G401 (cell line): ENCODE results near the gene TNIP1. TPM values are rescaled to one million over a fixed set of nuclear protein-coding genes. Genes with fewer than 3 reads are reported as not detected.

Experiments used
- DNase-seq: peaks from one replicate; pipeline ENCODE4 v3.0.0-alpha.2; 2015; ENCODE audit warnings: low spot score
- in situ Hi-C: cut with HindIII; loops from 2 replicates; pipeline ENCODE4 v1.10.0; 2016; ENCODE audit warnings: low sequenced_read_pairs, mixed read lengths
- total RNA-seq: library from RNA; depleted of rRNA; stranded (reverse); fragments of >200 nt; shearing (Covaris generic); gene quantifications from 2 replicates; pipeline ENCODE4 v1.2.3, GENCODE V29; 2014

Gene TNIP1
- total RNA-seq, 1 experiment from 2014 or later, result 40.4 TPM

DNA sequence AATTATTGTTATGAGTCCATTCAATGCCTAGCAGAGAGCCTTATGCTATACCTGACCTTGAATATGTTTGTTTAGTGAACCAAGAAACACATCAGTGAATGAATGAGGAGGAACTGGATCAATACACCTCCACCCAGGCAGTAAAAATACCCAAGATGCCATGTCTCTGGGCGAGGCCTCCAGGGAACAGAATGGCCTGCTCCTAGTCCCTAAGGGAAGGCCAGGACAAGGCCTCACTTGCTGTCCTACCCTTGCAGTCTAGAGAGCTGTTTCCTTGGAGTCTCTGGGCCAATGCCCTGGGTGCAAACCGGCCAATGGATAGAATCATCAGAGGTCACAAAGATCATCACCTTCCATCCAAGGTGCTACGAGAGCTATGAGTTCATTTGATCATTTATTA, 26.1 kb downstream of the TNIP1 start:
- DNase-seq, result no peak
- in situ Hi-C loops, result no loop called here

DNA sequence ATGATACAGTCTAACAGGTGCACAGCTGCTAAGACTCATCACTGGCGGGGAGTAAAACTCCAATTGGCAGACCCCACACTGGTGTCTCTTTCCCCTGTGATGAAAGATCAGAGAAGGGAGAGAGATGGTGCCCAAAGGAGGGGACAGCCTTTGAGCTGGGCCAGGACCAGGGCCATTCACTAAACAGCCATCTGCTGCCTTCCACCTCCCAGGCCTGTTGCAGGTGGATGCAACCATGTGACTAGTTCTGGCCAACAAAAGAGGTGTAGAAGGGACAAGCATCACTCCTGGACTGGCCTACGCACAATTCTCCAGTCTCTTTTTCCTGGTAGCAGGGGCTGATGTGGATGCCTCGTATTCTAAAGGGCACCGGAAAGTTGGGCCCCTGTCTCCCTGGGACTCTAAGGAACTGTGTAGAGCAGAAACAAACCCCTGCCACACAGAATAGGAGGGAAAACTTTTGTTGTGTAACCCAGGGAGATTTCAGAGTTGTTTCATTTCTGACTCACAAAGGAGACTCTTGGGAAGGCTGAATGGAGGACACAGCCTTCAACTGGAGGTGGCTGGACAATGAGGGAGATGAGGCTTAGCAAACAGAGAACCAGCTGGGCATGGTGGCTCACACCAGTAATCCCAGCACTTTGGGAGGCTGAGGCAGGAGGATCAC, 26.9 kb downstream of the TNIP1 start:
- DNase-seq, result peak; percentile 70
- in situ Hi-C loops, result no loop called here

DNA sequence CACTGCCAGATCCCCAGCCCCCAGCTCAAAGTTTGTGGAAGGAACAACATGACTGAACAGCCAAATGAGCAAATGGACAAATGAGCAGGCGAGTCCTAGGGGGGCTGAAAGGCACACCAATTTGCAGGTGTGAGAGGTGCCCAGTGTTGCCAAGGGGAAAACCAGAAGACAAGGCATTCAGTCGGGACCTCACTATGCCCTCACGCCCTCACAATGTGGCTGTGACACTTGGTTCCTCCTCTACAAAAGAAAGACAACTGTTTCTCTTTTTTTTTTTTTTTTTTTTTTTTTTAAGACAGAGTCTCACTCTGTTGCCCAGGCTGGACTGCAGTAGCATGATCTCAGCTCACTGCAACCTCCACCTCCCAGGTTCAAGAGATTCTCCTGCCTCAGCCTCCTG, 28.0 kb downstream of the TNIP1 start:
- no peak for DNase-seq
- in situ Hi-C loops, result no loop called here

DNA sequence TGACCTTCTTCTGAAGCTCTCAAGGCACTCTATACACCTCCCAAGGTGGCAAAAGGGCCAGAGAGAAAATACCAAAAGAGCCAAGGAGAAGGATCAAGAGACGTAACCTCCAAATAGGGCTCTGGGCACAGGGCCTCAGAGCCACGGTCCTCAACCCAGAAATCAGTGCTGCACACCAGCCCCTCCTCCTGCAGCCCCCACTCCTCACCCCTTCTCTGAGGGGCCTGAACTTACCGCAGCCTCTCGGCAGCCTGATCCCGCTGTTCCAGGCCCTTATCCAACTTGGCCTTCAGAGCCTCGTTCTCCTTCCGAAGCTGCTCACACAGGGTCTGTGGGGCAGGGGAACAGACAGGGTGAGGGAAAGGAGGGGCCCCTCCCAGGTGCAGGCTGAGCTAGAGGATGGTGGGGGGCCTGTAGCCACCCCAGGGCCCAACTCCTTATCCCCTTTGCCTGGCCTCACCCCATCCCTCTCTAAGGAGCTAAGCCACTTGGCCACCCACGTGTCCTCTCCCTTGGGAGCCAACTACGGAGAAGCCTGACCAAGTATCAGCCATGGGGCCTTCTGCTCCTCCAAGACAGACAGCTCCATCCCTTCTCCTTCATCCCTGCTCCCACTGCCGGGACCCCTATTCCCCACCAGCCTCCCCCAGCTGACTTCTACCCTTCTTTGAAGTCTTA, 28.8 kb downstream of the TNIP1 start:
- DNase-seq, result no peak
- in situ Hi-C loops, result no loop called here

DNA sequence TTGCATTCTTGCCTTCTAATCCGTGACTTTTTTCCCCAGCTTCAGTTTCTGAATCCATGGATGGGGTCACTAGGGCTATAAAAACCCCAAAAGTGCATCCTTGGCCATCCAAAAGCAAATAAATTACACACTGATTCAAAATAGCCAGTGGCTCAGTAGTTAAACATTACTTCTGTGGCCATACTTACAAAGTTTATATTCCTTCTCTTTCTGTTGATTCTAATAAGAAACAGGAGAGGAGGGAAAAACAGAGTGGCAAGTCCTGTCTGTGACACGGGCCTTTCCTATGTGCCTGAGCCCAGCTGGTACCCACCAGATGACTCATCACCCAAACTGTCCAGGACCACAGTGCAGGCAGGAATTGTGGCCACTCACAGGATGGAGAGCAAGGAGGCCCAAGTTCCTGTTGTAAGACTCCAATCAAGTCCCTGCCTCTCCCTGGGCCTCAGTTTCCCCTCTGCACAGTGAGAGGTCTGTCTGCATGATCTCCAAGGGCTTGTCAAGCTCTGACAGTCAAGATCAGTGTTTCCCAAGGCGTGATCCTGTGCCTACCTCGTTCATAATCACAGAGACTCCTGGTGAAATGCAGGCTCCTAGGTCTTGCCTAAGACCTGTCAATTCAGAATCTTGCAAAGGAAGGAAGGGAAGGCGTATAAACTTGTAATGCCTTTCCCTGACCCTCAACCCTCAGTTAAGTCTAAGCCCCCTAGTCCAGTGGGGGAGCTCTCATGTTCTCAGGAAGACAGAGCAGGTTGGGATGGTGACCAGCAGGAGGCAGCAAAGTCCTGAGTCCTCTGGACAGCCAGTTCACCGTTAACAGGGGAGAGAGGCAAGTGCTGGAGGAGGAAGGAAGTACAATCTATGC, 29.5 kb downstream of the TNIP1 start:
- in situ Hi-C loops, result no loop called here
- peak; percentile 73 for DNase-seq

DNA sequence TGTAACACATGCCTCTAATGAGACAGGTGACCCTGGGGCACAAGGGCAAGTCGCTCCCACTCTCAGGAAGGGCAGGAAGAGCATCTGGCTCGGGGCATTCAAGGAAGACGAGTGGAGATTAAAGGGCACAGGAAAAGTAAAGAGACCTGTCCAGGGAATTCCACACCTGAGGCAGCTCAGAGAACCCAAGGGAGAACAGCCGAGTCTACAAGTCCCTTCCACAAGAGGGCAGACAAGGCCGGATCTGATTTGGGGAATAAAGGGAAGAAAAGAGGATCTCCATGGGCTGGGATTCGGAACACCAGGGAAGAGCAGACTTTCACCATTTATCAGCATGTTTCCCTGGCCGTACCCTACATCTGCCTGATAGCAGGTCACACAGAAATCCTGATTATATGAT, 32.3 kb downstream of the TNIP1 start:
- in situ Hi-C loops, result no loop called here
- peak; percentile 29 for DNase-seq

DNA sequence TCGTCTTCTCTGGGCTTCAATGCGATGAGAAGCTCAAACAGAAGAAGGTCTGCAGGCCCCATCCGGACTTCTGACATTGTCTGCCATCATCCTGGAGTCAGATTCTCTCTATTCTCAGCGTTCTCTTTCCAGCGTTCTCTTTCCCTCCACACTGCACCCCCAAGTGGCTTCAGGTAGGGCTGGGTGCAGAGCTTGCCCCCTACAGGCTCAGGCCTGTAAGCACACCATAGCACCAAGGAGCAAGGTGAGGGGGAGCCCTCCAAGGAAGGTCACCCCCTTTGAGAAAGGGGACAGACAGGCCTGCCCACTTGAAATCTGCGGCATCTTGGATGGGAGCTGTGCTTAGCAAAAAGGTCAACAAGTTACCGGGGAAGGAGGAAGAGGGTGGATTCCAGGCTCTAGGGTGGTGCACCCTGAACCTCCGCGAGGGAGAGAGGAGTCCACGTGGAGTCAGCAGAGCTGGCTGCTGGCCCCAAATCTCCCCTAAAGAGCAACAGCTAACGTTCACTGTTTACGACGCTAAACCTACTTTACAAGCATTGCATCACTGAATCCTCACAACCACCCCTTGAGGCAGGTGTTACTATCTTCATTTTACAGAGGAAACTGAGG, 32.9 kb downstream of the TNIP1 start:
- DNase-seq, result peak; percentile 41
- in situ Hi-C loops, result no loop called here

DNA sequence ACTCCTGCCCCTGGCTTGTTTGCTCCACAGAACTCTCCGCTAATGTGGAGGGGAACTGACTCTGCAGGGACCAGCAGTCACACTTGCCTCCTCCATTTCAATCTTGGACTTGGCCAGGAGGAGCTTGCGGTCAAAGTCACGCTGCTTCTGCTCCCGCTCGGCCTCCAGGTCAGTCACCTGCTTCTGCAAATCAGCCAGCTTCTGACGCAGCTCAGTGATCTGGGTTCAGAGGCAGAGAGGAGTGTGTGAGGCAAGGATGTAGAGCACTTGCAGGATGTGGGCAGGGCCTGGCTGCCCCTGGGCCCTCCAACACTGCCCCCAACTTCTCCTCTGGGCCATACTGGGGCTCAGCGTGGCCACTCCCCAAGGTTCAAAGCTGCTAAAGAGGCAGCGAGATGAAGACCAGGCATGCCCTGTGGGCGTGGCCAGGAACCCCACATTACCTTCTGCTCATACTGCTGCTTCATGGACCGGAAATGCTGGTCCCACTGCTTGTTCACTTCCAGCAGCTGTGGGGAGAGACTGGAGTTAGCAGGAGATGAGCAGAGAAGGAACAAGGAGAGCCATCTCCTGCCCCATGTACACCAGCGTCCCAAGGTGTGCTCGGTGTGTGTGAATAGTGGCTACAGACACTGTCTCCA, 38.3 kb downstream of the TNIP1 start:
- in situ Hi-C loops, result no loop called here

DNA sequence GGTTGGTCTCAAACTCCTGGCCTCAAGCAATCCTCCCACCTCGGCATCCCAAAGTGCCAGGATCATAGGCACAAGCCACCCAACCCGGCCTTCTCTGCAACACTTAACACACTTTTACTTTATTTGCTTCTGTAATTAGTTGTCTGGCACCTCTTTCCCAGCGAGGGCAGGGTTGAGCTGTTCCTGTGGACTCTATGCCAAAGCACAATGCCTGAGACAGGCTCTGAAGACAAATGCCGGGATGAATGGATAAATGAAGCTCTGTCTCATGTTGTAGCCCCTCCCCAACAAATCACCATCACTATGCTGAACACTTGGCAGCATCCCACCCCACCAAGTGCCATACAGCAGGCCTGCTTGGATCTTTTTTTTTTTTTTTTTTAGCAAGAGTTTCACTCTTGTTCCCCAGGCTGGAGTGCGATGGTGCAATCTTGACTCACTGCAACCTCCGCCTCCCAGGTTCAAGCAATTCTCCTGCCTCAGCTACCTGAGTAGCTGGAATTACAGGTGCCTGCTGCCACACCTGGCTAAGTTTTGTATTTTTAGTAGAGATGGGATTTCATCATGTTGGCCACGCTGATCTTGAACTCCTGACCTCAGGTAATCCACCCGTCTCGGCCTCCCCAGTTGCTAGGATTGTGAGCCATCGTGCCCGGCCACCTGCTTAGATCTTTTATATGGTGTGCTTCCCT, 39.1 kb downstream of the TNIP1 start:
- DNase-seq, result no peak
- in situ Hi-C loops, result no loop called here

More for the DNA sequence above, 38.3 kb downstream of the TNIP1 start:
- DNase-seq, result no peak

DNA sequence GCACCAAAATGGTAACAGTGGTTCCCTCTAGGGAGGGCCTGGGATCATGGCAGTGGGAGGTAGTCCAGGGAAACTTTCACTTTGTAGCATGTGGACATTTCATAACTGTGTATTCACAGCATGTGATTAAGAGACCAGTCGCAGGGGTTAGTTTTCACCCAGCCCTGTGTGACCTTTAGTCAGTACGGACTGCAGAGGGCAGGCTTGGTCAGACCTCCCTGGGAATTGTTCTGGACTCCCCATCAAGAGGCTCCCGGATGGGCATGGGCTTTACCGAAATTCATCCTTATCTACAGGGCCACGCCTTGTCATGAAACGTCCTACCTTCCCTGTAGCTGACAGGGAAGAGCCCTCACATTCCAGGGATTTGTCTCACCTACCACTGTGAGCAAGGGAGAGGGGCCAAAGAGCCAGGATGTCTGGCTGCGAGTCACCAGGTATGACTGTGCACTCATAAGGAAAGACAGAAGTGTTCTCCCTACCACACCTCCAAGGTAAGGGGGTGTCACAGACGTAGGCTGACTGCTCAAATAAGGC, 40.6 kb downstream of the TNIP1 start:
- DNase-seq, result no peak
- in situ Hi-C loops, result no loop called here

DNA sequence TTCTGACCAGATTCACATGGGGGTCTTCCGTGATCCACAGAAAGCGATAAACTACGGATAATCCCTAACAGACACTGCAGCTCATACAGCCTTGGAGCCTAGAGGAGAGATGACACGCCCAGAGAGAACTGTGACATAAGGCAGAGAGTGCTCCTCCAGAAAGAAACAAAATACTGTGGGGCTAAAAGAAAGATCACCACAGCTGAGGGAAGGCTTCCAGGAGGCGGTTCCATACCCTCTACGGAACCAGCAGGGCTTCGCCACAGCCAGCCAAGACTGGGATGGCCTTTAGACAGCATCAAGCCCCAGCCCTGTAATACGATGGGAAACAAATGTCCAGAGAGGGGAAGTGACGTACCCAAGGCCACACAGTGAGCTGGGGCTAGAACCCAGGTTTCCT, 41.2 kb downstream of the TNIP1 start:
- in situ Hi-C loops, result no loop called here
- no peak for DNase-seq

DNA sequence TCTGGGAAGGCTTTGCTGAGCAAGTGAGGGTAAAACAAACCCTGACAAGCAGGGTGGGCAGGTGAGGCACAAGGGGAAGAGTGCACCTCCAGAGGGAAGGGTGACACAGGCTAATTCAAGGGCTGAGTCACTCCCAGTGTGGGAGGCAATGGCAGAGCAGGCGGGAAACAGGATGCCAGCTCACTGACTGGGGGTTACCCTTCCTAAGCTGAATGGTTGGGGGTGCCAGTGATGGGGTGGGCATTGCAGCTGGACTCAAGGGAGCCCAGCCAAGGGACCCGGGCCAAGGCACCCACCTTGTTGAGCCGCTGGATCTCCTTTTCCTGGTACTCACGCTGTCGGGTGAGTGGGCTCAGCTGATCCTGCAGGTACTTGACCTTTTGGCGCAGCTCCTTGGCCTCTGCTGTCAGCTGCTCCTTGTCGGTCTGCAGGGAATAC, 42.0 kb downstream of the TNIP1 start:
- in situ Hi-C loops, result no loop called here
- no peak for DNase-seq

DNA sequence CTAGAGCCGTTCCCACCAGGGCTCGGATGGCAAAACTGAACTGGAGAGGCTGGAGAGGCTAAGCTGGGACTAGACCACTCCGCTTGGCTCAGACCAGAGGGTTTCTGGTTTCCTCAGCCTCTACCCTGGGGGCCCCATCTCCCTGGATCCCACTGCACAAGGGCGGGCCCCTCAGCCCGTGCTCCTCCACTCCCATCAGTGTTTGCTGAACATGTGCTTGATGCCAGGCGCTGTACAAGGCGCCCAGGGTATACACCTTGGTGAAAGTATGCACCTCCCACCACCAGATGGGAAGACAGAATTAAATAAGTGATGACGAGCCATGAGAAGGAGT, 42.5 kb downstream of the TNIP1 start:
- in situ Hi-C loops, result no loop called here
- DNase-seq, result no peak

DNA sequence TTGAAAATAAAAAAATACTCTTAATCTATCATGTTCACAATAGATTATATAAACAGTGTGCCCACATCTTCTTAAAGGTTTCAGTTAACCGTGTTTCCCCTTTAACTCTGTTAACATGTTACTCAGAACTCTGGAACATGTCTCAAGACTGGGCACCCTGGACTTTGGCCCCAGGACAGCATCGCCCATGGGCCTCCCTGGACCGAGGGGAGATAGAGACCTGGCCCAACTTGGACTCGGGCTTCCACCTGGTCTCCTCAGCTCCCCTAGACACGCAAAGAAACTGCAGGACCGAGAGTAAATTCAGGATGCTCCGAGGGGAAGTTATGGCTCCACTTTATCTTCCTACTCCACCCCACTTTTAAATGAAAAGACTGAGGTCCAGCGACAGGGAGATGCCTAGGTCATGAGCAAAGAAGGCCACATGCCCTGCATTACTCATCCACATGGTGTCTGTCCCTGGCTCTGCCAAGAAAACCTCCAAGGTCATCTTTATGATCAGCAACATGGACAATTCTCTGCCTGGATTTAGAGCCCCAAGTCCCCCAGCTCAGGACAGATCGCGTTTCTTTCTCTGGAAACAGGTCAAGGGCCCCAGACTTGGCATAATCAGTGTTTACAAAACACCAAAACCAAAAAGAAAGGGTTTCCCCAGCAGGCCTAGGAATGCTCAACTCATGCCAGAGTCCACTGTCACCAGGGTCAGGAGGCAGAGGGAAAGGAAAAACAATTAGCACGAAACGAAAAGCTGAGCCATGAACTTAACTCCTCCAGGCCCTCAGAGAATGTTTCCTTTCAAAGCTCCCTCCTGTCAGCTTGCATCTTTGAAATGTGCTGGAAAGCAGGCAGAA, 43.0 kb downstream of the TNIP1 start:
- DNase-seq, result no peak
- in situ Hi-C loops, result no loop called here

DNA sequence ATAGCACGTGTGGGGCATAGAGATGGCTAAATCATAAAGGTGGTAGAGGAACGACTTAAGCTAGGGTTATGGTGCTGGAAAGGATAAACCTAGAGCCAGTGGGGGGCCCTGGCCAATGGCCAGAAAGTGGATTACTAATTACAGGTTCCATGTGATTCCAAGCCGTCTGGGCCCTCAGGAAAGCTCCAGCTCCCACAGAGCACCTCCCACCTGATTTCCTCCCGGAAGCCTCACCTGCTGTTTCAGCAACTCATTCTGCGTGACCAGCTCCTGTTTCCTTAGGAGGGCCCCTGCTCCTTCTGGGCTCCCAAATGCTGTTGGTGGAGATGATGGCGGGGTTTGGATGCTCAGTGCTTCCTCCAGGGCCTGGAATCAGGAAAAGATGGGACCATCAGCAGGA, 44.3 kb downstream of the TNIP1 start:
- in situ Hi-C loops, result no loop called here
- peak; percentile 79 for DNase-seq

DNA sequence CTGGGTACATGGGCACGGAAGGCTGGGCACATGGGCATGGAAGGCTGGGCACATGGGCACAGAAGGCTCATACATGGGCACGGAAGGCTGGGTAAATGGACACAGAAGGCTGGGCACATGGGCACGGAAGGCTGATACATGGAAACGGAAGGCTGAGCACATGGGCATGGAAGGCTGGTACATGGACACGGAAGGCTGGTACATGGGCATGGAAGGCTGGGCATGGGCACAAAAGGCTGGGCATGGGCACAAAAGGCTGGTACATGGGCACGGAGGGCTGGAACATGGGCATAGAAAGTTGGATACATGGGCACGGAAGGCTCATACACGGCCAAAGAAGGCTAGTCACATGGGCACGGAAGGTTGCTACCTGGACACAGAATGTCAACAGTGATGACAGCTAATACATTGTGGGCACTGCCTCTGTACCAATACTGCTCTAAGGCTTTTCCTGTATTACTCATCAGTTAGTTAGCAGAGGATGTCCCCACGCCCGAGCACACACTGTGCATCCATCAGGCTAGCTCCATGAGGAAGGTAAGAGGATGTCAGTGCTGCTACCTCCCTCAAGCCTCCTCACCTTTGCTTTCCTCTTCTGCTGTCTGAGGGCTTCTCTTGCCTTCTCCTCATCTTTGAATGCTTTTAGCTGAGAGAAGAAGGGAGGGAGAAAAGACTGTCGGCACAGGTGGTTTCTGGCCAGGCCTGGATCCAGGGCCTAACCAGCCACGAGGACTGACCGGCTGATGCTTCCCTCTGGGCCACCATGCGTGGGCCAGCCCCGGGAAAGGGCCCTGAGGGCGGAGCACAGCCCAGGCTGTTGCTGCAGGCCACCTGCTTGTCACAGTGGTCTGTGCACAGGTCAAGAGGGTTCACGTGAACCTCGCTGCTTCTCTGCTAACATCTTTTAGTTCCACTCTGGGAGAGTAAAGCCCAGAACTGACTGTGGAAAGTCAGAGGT, 46.1 kb downstream of the TNIP1 start:
- in situ Hi-C loops, result no loop called here
- DNase-seq, result no peak
